IPS-NIHi7 (cell line): Measurements from ENCODE around the gene CNRIP1.
"Not testable (repeated sequence)": the region's sequence is repeated elsewhere in the genome, so short reads cannot be mapped to it uniquely, and the experiment has no call there.

Source experiments
- DNase-seq: peaks from one replicate; pipeline ENCODE4 v3.0.0; 2012; ENCODE audit warnings: mixed read lengths; ENCODE audit errors: extremely low spot score

CNRIP1 gene

GRCh38 chr2:68319398-68320117, at the start of gene CNRIP1:
CNRIP1 (minus strand) TSS chr2:68319949; CDS start chr2:68319400, 549 bp downstream.
- DNase-seq, result peak; percentile 58

DNA sequence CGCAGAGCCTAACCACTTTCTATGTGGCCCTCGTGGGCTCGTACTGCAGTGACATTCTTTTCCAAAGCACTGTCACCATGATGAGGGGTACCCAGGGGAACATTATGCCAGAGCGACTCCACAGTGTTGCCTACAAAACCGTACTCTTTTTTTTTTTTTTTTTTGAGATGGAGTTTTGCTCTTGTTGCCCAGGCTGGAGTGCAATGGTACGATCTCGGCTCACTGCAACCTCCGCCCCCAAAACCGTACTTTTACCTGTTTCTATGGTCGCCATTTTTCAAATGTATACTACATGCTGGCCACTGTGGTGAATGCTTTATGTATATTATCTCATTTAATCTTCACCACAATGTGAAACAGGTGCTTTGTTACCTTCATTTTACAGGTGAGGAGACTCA, 49.6 kb upstream of the CNRIP1 start:
- DNase-seq, result no peak

DNA sequence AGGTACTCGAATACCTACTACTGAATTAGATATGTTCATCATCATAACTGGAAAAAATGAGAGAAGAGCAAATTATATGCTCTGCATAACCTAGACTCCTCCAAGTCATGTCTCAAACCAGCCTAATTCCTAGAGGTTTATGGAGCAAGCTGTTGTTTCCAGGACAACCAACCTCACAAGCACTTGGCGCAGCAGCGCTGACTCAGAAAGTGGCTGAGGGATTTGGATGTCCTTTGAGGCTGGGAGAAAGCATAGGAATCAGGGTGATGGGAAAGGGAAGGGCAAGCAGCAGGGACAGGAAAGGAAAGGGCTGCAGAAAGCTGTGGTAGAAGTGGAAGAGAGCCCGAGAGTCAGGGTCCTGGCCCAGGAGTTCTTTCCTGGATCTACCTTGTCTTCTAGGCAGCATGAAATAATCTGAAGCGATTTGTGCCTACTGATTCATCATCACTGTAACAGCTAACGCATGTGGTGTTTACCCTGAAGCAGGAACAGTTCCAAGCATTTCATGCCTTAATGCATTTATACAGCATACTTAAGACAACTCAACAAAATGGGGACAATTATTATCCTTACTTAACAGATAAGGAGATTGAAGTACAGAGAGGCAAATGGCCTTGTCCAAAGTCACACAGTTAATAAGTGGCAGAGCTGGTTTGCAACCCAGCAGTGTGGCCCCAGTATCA, 49.0 kb upstream of the CNRIP1 start:
- no peak for DNase-seq

- no peak for DNase-seq
These were observed 48.4 kb upstream of the CNRIP1 start for GRCh38 chr2:68367953-68368653.

DNA sequence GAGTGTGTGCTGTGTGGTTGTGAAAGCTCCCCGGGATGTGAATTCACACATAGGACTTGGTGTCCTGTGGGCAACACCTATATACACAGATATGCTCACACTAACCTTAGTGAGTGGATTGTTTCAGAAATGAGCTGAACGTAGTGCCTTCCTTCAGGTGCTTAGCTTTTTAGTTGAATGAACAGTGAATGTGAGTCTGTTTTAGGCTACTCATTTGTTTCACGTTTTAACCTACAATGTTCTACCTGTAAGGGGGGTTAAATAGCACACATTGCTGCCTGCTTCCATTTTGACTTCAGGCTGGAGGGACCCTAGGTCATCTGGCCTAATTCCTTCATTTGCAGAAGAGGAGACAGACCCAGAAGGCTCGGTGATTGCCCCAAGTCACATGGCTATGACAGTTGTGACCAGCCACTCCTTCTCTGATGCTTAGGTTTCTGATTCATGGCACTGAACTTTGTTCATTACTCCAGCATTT, 46.4 kb upstream of the CNRIP1 start:
- DNase-seq, result no peak

DNA sequence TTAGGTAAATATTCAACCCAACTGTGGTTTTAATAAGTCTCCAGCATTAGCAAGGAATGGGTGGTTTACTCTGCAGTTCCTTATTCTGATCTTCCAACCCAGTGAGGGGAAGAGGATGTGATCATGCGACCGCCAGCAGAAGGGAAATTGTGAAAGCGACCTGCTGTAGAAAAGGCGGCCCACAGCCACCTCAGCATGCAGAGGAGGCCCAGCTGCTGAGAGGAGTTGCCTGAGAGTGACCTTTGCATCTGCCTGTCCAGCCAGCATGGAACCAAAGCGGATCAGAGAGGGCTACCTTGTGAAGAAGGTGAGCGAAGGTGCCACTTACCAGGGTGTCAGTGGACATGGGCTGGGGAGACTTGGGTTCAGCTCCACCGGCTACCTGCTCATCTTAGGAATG, 45.3 kb upstream of the CNRIP1 start, which contains the start of gene PLEK:
Gene PLEK (plus strand): TSS at position 196 of the 400 bp plus-strand sequence. CDS start 70 bp downstream, at position 266.
- DNase-seq, result no peak

DNA sequence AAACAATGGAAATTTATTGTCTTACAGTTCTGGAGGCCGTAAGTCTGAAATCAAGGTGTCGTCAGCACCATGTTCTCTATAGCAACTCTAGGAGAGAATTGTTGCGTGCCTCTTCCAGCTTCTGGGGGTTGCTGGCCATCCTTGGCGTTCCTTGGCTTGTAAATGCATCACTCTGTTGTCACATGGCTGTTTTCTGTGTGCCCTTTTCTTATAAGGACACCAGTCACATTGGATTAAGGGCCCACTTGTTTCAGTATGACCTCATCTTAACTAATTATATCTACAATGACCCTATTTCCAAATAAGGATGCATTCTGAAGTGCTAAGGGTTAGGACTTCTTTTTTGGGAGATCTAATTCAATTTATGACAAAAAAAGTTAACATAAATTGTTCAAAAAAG, 44.0 kb upstream of the CNRIP1 start:
- no peak for DNase-seq

DNA sequence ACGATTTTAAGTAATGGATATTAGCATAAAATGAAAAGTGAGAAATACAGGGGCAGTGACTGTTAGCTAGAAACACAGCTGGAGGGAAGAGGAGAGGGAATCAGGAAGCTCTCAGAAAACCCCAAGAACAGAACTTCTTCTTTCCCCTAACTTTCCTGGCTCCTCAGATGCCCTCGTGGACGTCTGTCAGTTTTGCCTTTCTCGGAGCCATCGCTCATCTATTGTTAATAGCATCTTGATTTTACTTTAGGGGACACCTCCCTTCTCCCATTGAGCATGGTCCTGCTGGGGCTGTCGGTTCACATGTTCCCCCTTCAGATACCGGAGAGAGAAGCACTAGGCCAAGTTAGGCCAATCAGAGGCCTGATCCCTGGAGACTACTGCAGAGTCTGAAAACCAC, 43.0 kb upstream of the CNRIP1 start:
- DNase-seq, result no peak

DNA sequence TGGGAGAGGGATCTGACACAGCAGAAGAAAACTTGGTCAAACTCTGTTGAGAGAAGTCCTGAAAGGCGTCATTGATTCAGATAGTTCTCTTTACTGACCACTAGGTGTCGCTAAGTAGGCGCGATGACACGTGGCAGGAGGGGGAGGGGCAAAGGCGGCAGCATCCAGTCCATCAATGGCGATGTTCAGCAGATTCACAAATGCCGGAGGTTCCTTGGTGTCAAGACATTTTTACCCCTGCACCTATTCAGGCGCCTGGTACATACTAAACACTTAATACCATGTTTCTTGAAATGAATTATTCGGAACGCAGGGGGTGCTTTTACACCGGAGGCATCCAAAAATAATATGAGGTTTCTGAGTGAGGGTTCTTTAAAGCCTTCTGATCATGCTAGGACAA, 42.3 kb upstream of the CNRIP1 start:
- DNase-seq, result peak; percentile 84

DNA sequence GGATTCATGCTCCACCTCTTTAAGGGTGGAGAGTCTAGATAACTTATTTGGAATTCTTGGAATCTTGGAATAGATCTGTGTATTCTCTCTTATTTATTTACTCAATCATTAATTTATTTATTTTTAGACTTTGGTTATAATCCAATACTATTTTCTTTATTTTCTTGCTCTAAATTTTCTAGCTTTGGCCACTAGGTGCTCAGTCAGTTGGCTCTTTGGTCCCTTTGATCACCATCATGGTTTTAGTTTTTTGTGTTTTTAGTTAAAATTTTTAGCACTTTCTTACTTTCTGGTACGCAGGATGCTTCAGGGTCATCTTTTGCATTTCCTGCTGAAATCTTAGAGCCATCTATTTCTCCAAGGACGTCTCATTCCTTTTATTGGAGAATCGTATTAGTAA, 40.1 kb upstream of the CNRIP1 start:
- DNase-seq, result no peak

DNA sequence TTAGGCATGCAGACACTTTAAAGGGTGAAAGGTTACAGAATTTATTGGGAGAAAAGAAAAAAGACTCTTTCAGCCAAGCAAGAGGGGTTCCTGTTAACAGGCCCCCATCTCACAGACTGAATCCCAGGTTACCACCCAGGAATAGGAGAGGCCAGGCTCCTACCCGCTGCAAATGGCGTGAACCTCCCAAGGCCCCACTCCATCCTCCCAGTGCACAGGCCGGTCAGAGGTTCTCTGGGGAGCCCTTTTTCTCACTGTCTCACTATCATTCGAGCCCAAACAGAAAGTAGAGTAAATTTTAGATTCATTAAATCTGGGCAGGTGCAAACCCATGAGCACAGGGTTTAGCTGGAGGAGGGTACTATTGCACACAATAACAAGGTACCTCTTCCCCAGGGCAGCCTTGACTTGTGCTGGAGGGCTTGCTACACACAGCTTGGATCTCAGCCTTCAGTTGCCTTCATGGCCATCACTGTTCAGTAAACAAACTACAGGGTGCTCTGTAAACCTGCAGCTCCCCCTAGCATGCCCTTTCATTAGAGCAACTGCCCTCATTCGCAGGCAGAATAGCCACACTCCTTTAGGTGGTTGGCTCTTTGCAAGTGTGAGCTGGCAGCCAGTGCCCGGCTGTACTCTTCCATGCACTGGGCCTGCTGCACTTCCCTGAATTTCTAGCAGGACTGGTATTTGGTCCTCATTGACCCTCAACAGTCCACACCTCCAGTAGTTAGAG, 38.0 kb upstream of the CNRIP1 start:
- DNase-seq, result peak; percentile 79

DNA sequence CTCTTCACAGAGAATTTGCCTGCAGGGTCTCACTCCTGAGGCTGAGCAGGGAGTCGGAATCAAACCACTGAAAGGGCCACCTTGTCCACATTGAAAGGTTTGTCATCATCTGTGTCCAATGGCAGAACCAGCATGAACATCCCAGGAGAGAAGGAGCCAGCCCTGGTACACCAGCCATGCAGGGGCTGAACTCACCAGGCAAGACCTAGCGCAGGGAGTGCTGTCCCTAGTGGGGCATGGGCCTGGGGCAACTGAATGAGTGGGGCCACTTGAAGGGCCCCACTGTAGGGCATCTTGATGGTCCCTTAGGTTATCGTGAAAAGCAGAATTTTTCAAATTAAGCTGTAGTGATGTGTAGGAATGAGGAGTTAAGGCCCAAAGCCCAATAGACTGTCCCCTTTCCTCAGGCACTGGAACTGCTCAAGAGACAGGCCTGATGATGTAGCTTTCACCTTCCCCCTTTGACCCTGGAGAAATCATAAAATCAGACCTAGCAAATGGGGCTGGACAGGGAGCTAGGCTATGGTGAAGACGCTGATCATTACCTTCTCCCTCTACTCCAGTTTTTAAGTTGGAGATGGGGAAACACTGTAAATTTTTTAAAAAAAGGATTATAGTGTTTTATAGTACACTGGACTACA, 37.0 kb upstream of the CNRIP1 start:
- no peak for DNase-seq

DNA sequence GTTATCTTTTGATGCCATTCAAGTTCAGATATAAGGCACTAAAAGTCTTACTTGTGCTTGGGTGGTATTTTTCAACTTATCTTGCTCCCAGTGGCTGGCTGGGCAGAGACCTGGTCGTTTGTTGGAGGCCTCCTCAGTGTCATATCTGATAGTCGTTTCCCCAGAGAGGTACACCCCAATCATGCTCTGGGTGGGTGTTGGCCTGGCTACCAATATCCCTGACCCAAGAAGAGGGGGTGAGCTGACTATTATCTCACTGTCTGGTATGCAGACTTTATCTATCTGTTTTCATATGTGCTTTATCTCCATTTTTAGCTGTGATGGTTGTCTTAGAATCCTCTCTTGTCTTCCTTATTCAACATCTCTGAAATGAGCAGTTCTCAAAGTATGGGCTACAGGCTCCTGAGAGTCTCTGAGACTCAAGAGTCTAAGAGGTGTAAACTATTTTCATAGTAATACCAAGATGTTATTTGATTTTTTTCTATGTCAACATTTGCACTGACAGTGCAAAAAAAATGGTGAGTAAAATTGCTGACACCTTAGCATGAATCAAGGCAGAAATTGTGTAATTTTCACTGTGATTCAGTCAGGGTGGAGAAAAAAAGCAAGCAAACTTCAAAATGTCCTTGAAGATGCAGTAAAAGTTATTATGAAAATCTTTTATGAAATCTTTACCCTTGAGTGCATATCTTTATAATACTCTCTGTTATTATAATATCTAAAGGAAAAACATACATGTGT, 33.1 kb upstream of the CNRIP1 start:
- DNase-seq, result no peak

- no peak for DNase-seq
These were observed 32.2 kb upstream of the CNRIP1 start for GRCh38 chr2:68351997-68352396.

- DNase-seq, result not testable (repeated sequence)
These were observed 29.3 kb upstream of the CNRIP1 start for GRCh38 chr2:68349091-68349490.

- peak; percentile 35 for DNase-seq
These were observed 25.6 kb upstream of the CNRIP1 start for GRCh38 chr2:68345129-68345875.

- DNase-seq, result no peak
These were observed 24.3 kb upstream of the CNRIP1 start for GRCh38 chr2:68344031-68344430.

- no peak for DNase-seq
These were observed 22.7 kb upstream of the CNRIP1 start for GRCh38 chr2:68342470-68342869.

GRCh38 chr2:68341583-68341982, 21.8 kb upstream of the CNRIP1 start:
- no peak for DNase-seq

DNA sequence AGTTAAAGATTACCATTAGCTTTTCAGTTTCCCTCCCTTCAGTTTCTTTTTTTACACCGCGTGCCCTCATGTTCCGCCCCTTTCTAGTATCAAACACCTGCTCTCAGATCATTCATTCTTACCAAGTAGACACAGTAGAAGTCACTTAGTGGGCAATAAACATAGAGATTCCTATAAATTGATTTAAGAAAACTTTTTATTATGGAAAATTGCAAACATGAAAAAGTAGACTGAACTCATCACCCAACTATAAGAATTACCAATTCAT, 21.2 kb upstream of the CNRIP1 start:
- no peak for DNase-seq
